HT-29 (cell line): Measurements from ENCODE around the gene BRAP. TPM values are rescaled to one million over a fixed set of nuclear protein-coding genes. Genes with fewer than 3 reads are reported as not detected.
"Not testable (repeated sequence)": the region's sequence is repeated elsewhere in the genome, so short reads cannot be mapped to it uniquely, and the experiment has no call there.

Experiments used
- DNase-seq: peaks from one replicate; pipeline ENCODE4 v3.0.0-alpha.2; 2015; ENCODE audit warnings: low spot score
- total RNA-seq: library from RNA; depleted of rRNA; stranded (reverse); fragments of >200 nt; shearing (Covaris generic); gene quantifications from 2 replicates; pipeline ENCODE4 v1.2.3, GENCODE V29; 2014; rRNA removed

BRAP gene
- total RNA-seq, 1 experiment from 2014 or later: 7.2 TPM

GRCh38 chr12:111616177-111616623 lies 69.6 kb downstream of the BRAP start:
- DNase-seq: no peak

- no peak for DNase-seq
Measured at GRCh38 chr12:111607239-111607638, 78.5 kb downstream of the BRAP start.

GRCh38 chr12:111606767-111607230 lies 79.0 kb downstream of the BRAP start:
- no peak for DNase-seq

GRCh38 chr12:111605911-111606766 lies 79.6 kb downstream of the BRAP start:
- DNase-seq: no peak

GRCh38 chr12:111602857-111603256 lies 82.9 kb downstream of the BRAP start:
- not testable (repeated sequence) for DNase-seq

GRCh38 chr12:111602348-111602747 lies 83.4 kb downstream of the BRAP start:
- DNase-seq: no peak

GRCh38 chr12:111600986-111601385 lies 84.8 kb downstream of the BRAP start:
- DNase-seq: not testable (repeated sequence)

- DNase-seq: no peak
Measured at GRCh38 chr12:111600205-111600642, 85.5 kb downstream of the BRAP start.

GRCh38 chr12:111599453-111600204 lies 86.1 kb downstream of the BRAP start:
- DNase-seq: peak; percentile 77

GRCh38 chr12:111598637-111599452 lies 86.9 kb downstream of the BRAP start, which contains the start of gene ATXN2:
ATXN2 (minus strand) TSS chr12:111599315; CDS start chr12:111599034, 281 bp downstream.
- peak; percentile 54 for DNase-seq

GRCh38 chr12:111597831-111598636 lies 87.7 kb downstream of the BRAP start:
- peak; percentile 55 for DNase-seq

GRCh38 chr12:111596985-111597830 lies 88.5 kb downstream of the BRAP start:
- peak; percentile 66 for DNase-seq

GRCh38 chr12:111595341-111595835 lies 90.4 kb downstream of the BRAP start:
- not testable (repeated sequence) for DNase-seq

Other genes with a start within 250 kb of the BRAP start
- 14.5 and 29.9 TPM in 2 replicates for gene ATXN2, start 86.6 kb downstream of the BRAP start, total RNA-seq
- 11.1 and 12.4 TPM in 2 replicates for gene ACAD10, start 97 bp upstream of the BRAP start, total RNA-seq
- 70.9 and 94.6 TPM in 2 replicates for gene ALDH2, start 81.0 kb upstream of the BRAP start, total RNA-seq
- 87.7 and 117 TPM in 2 replicates for gene MAPKAPK5, start 156.3 kb upstream of the BRAP start, total RNA-seq